Spleen (tissue), 11 donors: ENCODE data around the gene EPB41L4B. TPM values are rescaled to one million over a fixed set of nuclear protein-coding genes. Genes with fewer than 3 reads are reported as not detected.

Experiments used
- DNase-seq: peaks from one replicate; pipeline ENCODE4 v3.0.0-alpha.2; 2020
- H3K27ac ChIP-seq, 8 donors: fragments of 200-600 bp; sonication (generic) in 7 of 8; 1 replicate in 4 of 8; 2 replicates in 4 of 8; pipeline versions ENCODE4 v1.5.0 to v1.8.0; 2016 to 2021; ENCODE audit warnings: inconsistent platforms in 4 of 8, mild to moderate bottlenecking in 4 of 8, moderate library complexity in 1 of 8
- H3K27me3 ChIP-seq, 7 donors: fragments of 200-600 bp; sonication (generic) in 6 of 7; replicated peaks in 1 of 7; 1 replicate in 4 of 7; 2 replicates in 3 of 7; pipeline versions ENCODE4 v1.5.0 to v1.8.0; 2016 to 2021; ENCODE audit warnings: inconsistent platforms in 3 of 7, mild to moderate bottlenecking in 1 of 7
- H3K36me3 ChIP-seq, 6 donors: fragments of 200-600 bp; sonication (generic) in 5 of 6; 1 replicate in 4 of 6; 2 replicates in 2 of 6; pipeline versions ENCODE4 v1.5.0 to v1.8.0; 2016 to 2021; ENCODE audit warnings: inconsistent platforms in 2 of 6
- H3K4me1 ChIP-seq, 6 donors: fragments of 200-600 bp; sonication (generic) in 5 of 6; 1 replicate in 3 of 6; 2 replicates in 3 of 6; pipeline versions ENCODE4 v1.5.0 to v1.8.0; 2016 to 2021; ENCODE audit warnings: inconsistent platforms in 3 of 6
- H3K4me3 ChIP-seq, 8 donors: fragments of 200-600 bp; sonication (generic) in 7 of 8; 1 replicate in 4 of 8; 2 replicates in 4 of 8; pipeline versions ENCODE4 v1.5.0 to v1.8.0; 2016 to 2021; ENCODE audit warnings: inconsistent platforms in 4 of 8, mild to moderate bottlenecking in 4 of 8, moderate library complexity in 2 of 8
- H3K9me3 ChIP-seq, 8 donors: fragments of 200-600 bp; sonication (generic) in 7 of 8; 1 replicate in 4 of 8; 2 replicates in 4 of 8; pipeline versions ENCODE4 v1.5.0 to v1.8.0; 2016 to 2021; ENCODE audit warnings: inconsistent platforms in 4 of 8
- CTCF ChIP-seq, 11 experiments: fragments of 200-600 bp in 7 of 11; fragments of 450-650 bp in 4 of 11; sonication (generic) in 4 of 11; IDR thresholded peaks in 8 of 11; conservative IDR thresholded peaks in 3 of 11; 1 replicate in 7 of 11; 2 replicates in 4 of 11; pipeline versions ENCODE4 v1.4.0 to v1.8.0; 2016 to 2021; ENCODE audit warnings: antibody characterized with exemption in 11 of 11, inconsistent platforms in 4 of 11, mild to moderate bottlenecking in 1 of 11
- POLR2A ChIP-seq, 3 donors: fragments of 450-650 bp; IDR thresholded peaks; one replicate each; pipeline ENCODE4 v1.5.1; 2017; ENCODE audit warnings: antibody characterized with exemption in 3 of 3, mild to moderate bottlenecking in 1 of 3
- POLR2AphosphoS5 ChIP-seq, 3 donors: sonication (generic); formaldehyde crosslinking; IDR thresholded peaks; one replicate each; pipeline ENCODE4 v1.5.1; 2017; ENCODE audit warnings: antibody characterized with exemption in 3 of 3
- WGBS, 5 donors: extraction: QIAGEN DNeasy Blood & Tissue Kit in 3 of 5; methylation state at CpG; one replicate each; pipeline versions ENCODE4 v1.1.5 to v1.1.7; 2013 to 2018; 5-methylcytosine and 5-hydroxymethylcytosine counted together
- intact Hi-C: fragments of 100-400 bp; cut with DNase I; formaldehyde crosslinking; loops from one replicate; pipeline ENCODE4 v1.15.0; 2023; ENCODE audit warnings: low total_unique reads
- polyA plus RNA-seq, 3 donors: library from polyadenylated mRNA; stranded (reverse); fragments of 200-250 nt; gene quantifications; one replicate each; pipeline ENCODE4 v1.2.1, GENCODE V29; 2013
- total RNA-seq, 7 donors: library from RNA; depleted of rRNA in 3 of 7; stranded (reverse); fragments of >200 nt in 3 of 7; fragmentation: NEBNext Ultra II Directional in 4 of 7; extraction: Animal tissue kit (Norgen Biotek cat#: 25700) in 4 of 7; gene quantifications; one replicate each; pipeline versions ENCODE4 v1.1.0 to v1.2.1, GENCODE V29; 2016 to 2021
- donor health status: healthy with polysubstance abuse.
- donor health status: DM: no; HTN: no; CAD: no; lungs with moderate emphysema.
- donor health status: DM: no; HTN: no; CAD: no.
- donor health status: Bipolar disorder and iron deficiency.
- donor health status: healthy.
- donor health status: DM: no; HTN: no; CAD: no.
- donor health status: DM: yes; HTN: yes; CAD: no.

The EPB41L4B gene
- total and polyA plus RNA-seq, 10 donors, result 0.02 to 0.43 (median 0.18) TPM; not detected in 3

GRCh38 chr9:109246533-109246932, 74.3 kb downstream of the EPB41L4B start:
- Histone ChIP-seq H3K36me3 (no peaks in the 10 kb centered on the region), H3K4me3 (no peak overlapping the region), H3K27me3 (peaks cover 0 to 27% (median 4%) of the 10 kb centered on the region in 7 donors), H3K4me1 (no peaks in the 10 kb centered on the region), H3K27ac (no peak overlapping the region), H3K9me3 (no peaks in the 10 kb centered on the region)
- 83 to 93% (median 86%) methylated on average over 6 of the region's 6 CpGs for WGBS, 5 donors
- no peak for TF ChIP-seq POLR2A (IDR thresholded peaks at IDR 0.05)
- no peak for DNase-seq
- intact Hi-C loops, result loop anchor here (5.0 kb wide), 1 partner anchor 221 kb away; no protein-coding TSS in a partner anchor

- Histone ChIP-seq H3K27me3 (peaks cover 0 to 27% (median 4%) of the 10 kb centered on the region in 7 donors), H3K9me3 (no peaks in the 10 kb centered on the region), H3K4me1 (no peaks in the 10 kb centered on the region), H3K27ac (no peak overlapping the region), H3K4me3 (no peak overlapping the region), H3K36me3 (no peaks in the 10 kb centered on the region)
- WGBS, 5 donors, result 65 to 82% (median 75%) methylated on average over 6 of the region's 6 CpGs
- intact Hi-C loops, result loop anchor here (5.0 kb wide), 1 partner anchor 222 kb away; no protein-coding TSS in a partner anchor
- DNase-seq, result no peak
- no peak for TF ChIP-seq POLR2AphosphoS5 (IDR thresholded peaks at IDR 0.05)
- TF ChIP-seq POLR2A (IDR thresholded peaks at IDR 0.05), result no peak
Observed at GRCh38 chr9:109245310-109245897, 75.5 kb downstream of the EPB41L4B start.

- H3K4me1 ChIP-seq, result no peaks in the 10 kb centered on the region
- no peak for TF ChIP-seq POLR2A (IDR thresholded peaks at IDR 0.05)
- peak; percentile 57 to 93 (median 83) for TF ChIP-seq CTCF (IDR thresholded peaks at IDR 0.05 in 8 of 11, conservative IDR thresholded peaks at IDR 0.05 in 3 of 11)
- H3K9me3 ChIP-seq, result no peaks in the 10 kb centered on the region
- no peak overlapping the region for H3K4me3 ChIP-seq
- no peak overlapping the region for H3K27ac ChIP-seq
- no peaks in the 10 kb centered on the region for H3K36me3 ChIP-seq
- 19 to 28% (median 24%) methylated on average over 9 of the region's 9 CpGs for WGBS, 5 donors
- intact Hi-C loops, result loop anchor here (5.0 kb wide), 1 partner anchor 223 kb away; no protein-coding TSS in a partner anchor
- peak; percentile 87 for DNase-seq
- H3K27me3 ChIP-seq, result peaks cover 0 to 27% (median 4%) of the 10 kb centered on the region in 7 donors
Observed at GRCh38 chr9:109244179-109245132, 76.4 kb downstream of the EPB41L4B start.

GRCh38 chr9:109242741-109243140, 78.1 kb downstream of the EPB41L4B start:
- Histone ChIP-seq H3K27ac (no peak overlapping the region), H3K36me3 (no peaks in the 10 kb centered on the region), H3K4me1 (no peaks in the 10 kb centered on the region), H3K9me3 (no peaks in the 10 kb centered on the region), H3K4me3 (no peak overlapping the region), H3K27me3 (peaks cover 0 to 38% (median 4%) of the 10 kb centered on the region in 7 donors)
- 83 to 99% (median 84%) methylated on average over 2 of the region's 2 CpGs for WGBS, 5 donors
- DNase-seq, result no peak
- intact Hi-C loops, result no loop called here
- no peak for TF ChIP-seq POLR2AphosphoS5 (IDR thresholded peaks at IDR 0.05)
- no peak for TF ChIP-seq CTCF (IDR thresholded peaks at IDR 0.05 in 8 of 11, conservative IDR thresholded peaks at IDR 0.05 in 3 of 11)
- no peak for TF ChIP-seq POLR2A (IDR thresholded peaks at IDR 0.05)

GRCh38 chr9:109242014-109242413, 78.8 kb downstream of the EPB41L4B start:
- Histone ChIP-seq H3K4me1 (no peaks in the 10 kb centered on the region), H3K27me3 (peaks cover 0 to 45% (median 4%) of the 10 kb centered on the region in 7 donors), H3K4me3 (no peak overlapping the region), H3K27ac (no peak overlapping the region), H3K36me3 (no peaks in the 10 kb centered on the region), H3K9me3 (no peaks in the 10 kb centered on the region)
- intact Hi-C loops, result no loop called here
- no peak for TF ChIP-seq POLR2A (IDR thresholded peaks at IDR 0.05)
- no peak for TF ChIP-seq POLR2AphosphoS5 (IDR thresholded peaks at IDR 0.05)
- no peak for TF ChIP-seq CTCF (IDR thresholded peaks at IDR 0.05 in 8 of 11, conservative IDR thresholded peaks at IDR 0.05 in 3 of 11)
- 62 to 89% (median 78%) methylated on average over 2 of the region's 2 CpGs for WGBS, 5 donors
- DNase-seq, result no peak
